ENCODE measurements around the gene GTF2H2C_2.
A peak's percentile ranks its signal among the peaks of the same experiment; 100 is the strongest.
"Not testable (repeated sequence)": the region's sequence is repeated elsewhere in the genome, so short reads cannot be mapped to it uniquely, and the experiment has no call there.

GTF2H2C_2 gene

GRCh38 chr5:70415117-70415516 is at the start of gene GTF2H2C_2:
TSS of gene GTF2H2C_2 (plus strand) at chr5:70415368.
- not testable (repeated sequence) for H3K27ac Mint-ChIP-seq, H3K9me3 Mint-ChIP-seq, H3K27me3 Mint-ChIP-seq, H3K36me3 Mint-ChIP-seq, H3K4me1 Mint-ChIP-seq, DNase-seq, H3K4me3 Mint-ChIP-seq
- peak; percentile 98 to 99 for ATAC-seq (ENCODE audit: low read depth in 2 of 2)

DNA sequence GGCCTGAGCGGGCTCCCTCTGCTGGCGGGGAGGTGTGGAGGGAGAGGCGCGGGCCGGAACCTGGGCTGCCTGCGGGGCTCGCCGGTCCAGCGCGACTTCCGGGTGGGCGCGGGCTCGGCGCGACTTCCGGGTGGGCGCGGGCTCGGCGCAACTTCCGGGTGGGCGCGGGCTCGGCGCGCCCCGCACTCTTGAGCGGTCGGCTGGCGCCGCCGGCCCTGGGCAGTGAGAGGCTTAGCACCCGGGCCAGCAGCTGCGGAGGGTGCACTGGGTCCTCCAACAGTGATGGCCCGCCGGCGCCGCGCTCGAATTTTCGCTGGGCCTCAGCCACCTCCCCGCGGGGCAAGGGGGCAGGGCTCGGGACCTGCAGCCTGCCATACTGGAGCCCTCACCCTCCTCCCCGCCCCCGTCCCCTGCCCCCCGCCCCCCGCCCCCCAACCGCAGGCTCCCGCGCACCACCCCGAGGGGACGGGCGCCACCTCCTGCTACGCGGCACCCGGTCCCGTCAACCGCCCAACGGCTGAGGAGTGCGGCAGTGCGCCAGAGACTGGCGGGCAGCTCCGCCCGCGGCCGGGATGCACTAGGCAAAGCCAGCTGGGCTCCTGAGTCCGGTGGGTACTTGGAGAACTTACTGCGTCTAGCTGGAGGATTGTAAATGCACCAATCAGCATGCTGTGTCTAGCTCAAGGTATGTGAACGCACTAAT is 14.0 kb upstream of the GTF2H2C_2 start:
- not testable (repeated sequence) for H3K36me3 Mint-ChIP-seq, H3K9me3 Mint-ChIP-seq, H3K4me1 Mint-ChIP-seq, H3K27me3 Mint-ChIP-seq
- ATAC-seq (ENCODE audit: low read depth in 2 of 2) (peak; percentile 94), DNase-seq (peak; percentile 41)
- Mint-ChIP-seq H3K27ac (peak overlapping the region in 1 of 6 donors; percentile 65), H3K4me3 (peak overlapping the region; percentile 53 to 85 (median 76))

DNA sequence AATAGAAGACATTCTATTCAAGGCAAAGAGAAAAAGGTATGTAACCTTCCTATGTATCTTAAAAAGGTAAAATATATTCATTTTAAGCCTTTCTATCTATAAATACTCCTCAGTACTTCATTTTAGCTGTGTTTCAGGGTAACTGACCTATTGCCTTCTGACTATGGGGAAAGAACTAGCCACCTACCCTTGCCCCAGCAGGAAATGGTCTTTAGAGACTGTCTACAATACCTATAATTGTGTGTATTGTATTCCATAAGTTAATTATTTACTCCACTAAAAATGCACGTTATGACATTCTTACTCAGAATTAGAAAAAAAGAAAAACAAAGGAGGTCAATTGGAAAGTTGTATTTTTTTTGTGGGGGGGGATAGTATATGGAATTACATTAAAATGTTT is 6.2 kb downstream of the GTF2H2C_2 start:
- H3K27me3 Mint-ChIP-seq; ATAC-seq (ENCODE audit: low read depth in 2 of 2); H3K9me3 Mint-ChIP-seq; H3K4me1 Mint-ChIP-seq; H3K27ac Mint-ChIP-seq; H3K4me3 Mint-ChIP-seq; DNase-seq; H3K36me3 Mint-ChIP-seq: not testable (repeated sequence)

- H3K36me3 Mint-ChIP-seq; ATAC-seq (ENCODE audit: low read depth in 2 of 2); H3K4me1 Mint-ChIP-seq; DNase-seq; H3K9me3 Mint-ChIP-seq; H3K4me3 Mint-ChIP-seq; H3K27ac Mint-ChIP-seq; H3K27me3 Mint-ChIP-seq: not testable (repeated sequence)
Observed at GRCh38 chr5:70423215-70423614, 8.0 kb downstream of the GTF2H2C_2 start.

GRCh38 chr5:70438518-70438917 is 23.4 kb downstream of the GTF2H2C_2 start:
- not testable (repeated sequence) for ATAC-seq (ENCODE audit: low read depth in 2 of 2); H3K9me3 Mint-ChIP-seq; H3K4me1 Mint-ChIP-seq; H3K4me3 Mint-ChIP-seq; DNase-seq; H3K27me3 Mint-ChIP-seq; H3K27ac Mint-ChIP-seq; H3K36me3 Mint-ChIP-seq

DNA sequence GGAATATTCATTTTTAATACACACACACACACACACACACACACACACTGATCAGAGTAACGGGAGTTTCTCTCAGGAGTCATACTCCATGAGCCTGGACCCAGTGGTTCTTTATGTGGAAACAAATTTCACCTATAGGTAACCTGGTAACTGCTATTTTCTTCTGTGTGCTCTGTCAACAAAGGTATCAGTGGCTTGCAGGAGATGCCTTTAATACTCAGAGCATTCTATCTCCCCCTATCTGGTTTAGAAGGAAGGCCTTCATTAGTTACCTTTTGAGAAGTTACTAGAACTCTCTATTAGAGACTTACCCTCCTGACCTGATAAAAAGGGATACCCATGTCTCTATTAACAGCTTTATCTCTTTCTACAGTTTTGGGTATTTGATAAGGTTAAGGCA is 34.4 kb downstream of the GTF2H2C_2 start:
- H3K27ac Mint-ChIP-seq; ATAC-seq (ENCODE audit: low read depth in 2 of 2); H3K4me3 Mint-ChIP-seq; H3K27me3 Mint-ChIP-seq; DNase-seq; H3K4me1 Mint-ChIP-seq; H3K36me3 Mint-ChIP-seq; H3K9me3 Mint-ChIP-seq: not testable (repeated sequence)

DNA sequence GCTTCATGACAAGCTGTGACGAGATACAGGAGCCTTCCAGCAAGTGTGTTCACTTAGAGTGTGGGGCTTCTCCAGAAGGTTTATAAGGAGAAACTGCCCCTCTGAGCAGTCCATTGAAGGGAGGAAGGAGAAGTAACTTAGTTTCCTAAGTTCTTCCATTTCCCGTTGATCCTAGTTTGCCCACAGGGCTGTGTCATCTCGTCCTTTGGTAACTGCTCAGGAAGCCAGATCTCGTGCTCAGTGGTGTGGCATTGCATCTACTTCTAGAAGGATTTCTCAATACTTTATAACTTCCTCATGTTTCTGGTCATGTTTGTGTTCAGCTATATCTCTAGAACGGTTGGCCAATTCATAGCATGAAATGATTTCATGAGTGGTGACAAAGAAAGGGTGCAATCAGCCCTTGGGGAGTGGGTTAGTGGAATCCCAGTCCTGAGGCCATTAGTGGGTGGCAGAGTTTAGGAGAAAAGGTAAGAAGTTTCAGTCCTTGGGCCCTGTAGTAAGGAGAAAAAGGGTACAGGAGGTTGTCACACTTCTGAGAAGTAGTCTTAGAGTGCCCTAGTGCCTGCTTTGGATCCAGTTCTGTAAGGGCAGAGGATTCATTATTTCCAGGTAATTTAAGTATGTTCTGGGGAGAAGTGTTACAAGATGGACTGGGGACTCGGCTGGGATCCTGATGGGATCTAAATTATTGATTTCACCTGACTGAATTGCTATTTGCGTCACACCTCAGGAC is 36.2 kb downstream of the GTF2H2C_2 start:
- H3K27me3 Mint-ChIP-seq; DNase-seq; H3K27ac Mint-ChIP-seq; H3K4me3 Mint-ChIP-seq; H3K4me1 Mint-ChIP-seq; H3K36me3 Mint-ChIP-seq; H3K9me3 Mint-ChIP-seq; ATAC-seq (ENCODE audit: low read depth in 2 of 2): not testable (repeated sequence)

- not testable (repeated sequence) for H3K27ac Mint-ChIP-seq, DNase-seq, H3K4me3 Mint-ChIP-seq, H3K36me3 Mint-ChIP-seq, H3K9me3 Mint-ChIP-seq, H3K27me3 Mint-ChIP-seq, H3K4me1 Mint-ChIP-seq
- ATAC-seq (ENCODE audit: low read depth in 2 of 2): peak; percentile 90 to 92
Observed at GRCh38 chr5:70457093-70457492, 41.9 kb downstream of the GTF2H2C_2 start.

- not testable (repeated sequence) for H3K4me1 Mint-ChIP-seq; H3K27ac Mint-ChIP-seq; ATAC-seq (ENCODE audit: low read depth in 2 of 2); H3K4me3 Mint-ChIP-seq; H3K9me3 Mint-ChIP-seq; DNase-seq; H3K27me3 Mint-ChIP-seq; H3K36me3 Mint-ChIP-seq
Observed at GRCh38 chr5:70459188-70459587, 44.0 kb downstream of the GTF2H2C_2 start.

GRCh38 chr5:70461984-70462383 is 46.8 kb downstream of the GTF2H2C_2 start:
- H3K4me1 Mint-ChIP-seq, DNase-seq, H3K4me3 Mint-ChIP-seq, H3K9me3 Mint-ChIP-seq, H3K27ac Mint-ChIP-seq, H3K36me3 Mint-ChIP-seq, H3K27me3 Mint-ChIP-seq: not testable (repeated sequence)
- peak in 1 of 2 donors; percentile 37 for ATAC-seq (ENCODE audit: low read depth in 2 of 2)

- peak; percentile 21 to 52 for ATAC-seq (ENCODE audit: low read depth in 2 of 2)
- not testable (repeated sequence) for H3K9me3 Mint-ChIP-seq, H3K27ac Mint-ChIP-seq, H3K27me3 Mint-ChIP-seq, H3K4me1 Mint-ChIP-seq, H3K36me3 Mint-ChIP-seq, H3K4me3 Mint-ChIP-seq, DNase-seq
Observed at GRCh38 chr5:70464019-70464637, 49.0 kb downstream of the GTF2H2C_2 start.

- not testable (repeated sequence) for H3K4me1 Mint-ChIP-seq; H3K27ac Mint-ChIP-seq; H3K9me3 Mint-ChIP-seq; ATAC-seq (ENCODE audit: low read depth in 2 of 2); H3K36me3 Mint-ChIP-seq; H3K27me3 Mint-ChIP-seq; H3K4me3 Mint-ChIP-seq; DNase-seq
Observed at GRCh38 chr5:70469926-70470509, 54.9 kb downstream of the GTF2H2C_2 start.
